Fibroblast of pulmonary artery (primary cell): ENCODE measurements around the gene SHE.

ENCODE experiments used
- DNase-seq: peaks from one replicate; pipeline ENCODE4 v3.0.0-alpha.2; 2010; ENCODE audit warnings: low read depth
- H3K4me3 ChIP-seq: replicated peaks from 2 replicates; pipeline ENCODE4 v1.5.1; 2011; ENCODE audit warnings: low read depth, mild to moderate bottlenecking, control low read depth, low read length, moderate library complexity
- CTCF ChIP-seq: IDR thresholded peaks from 2 replicates; pipeline ENCODE4 v1.5.1; 2011; ENCODE audit warnings: mild to moderate bottlenecking, control low read depth, low read length, inconsistent platforms; ENCODE audit errors: missing control alignments

Gene SHE

GRCh38 chr1:154497026-154497806 is 5.0 kb downstream of the SHE start:
- TF ChIP-seq CTCF = no peak
- H3K4me3 ChIP-seq = no peak overlapping the region
- DNase-seq = peak; percentile 25

DNA sequence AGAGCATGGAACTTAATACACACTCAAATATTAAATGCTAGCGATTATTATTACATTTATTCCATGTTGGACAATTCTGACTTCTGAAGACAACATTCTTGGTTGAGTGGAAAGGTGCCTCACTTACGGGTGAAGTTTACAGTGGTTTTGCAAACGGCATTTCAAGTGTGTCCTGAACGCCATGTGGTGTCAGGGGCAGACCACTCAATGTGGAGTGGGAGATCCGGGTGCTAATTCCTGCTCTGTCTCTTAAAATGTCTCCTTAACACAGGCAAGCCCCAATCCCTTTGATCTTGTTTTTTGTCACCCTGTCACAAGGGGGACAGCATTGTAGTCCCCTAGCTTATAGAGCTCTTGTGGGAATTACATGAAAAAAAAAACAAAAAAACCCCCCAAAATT is 5.8 kb downstream of the SHE start:
- TF ChIP-seq CTCF = no peak
- no peak overlapping the region for H3K4me3 ChIP-seq
- DNase-seq = no peak

- DNase-seq = no peak
- no peak overlapping the region for H3K4me3 ChIP-seq
- no peak for TF ChIP-seq CTCF
These were observed 6.5 kb downstream of the SHE start for GRCh38 chr1:154495496-154496273.

GRCh38 chr1:154493276-154493675 is 8.9 kb downstream of the SHE start:
- no peak overlapping the region for H3K4me3 ChIP-seq
- no peak for TF ChIP-seq CTCF
- DNase-seq = no peak

- no peak overlapping the region for H3K4me3 ChIP-seq
- TF ChIP-seq CTCF = no peak
- no peak for DNase-seq
These were observed 10.1 kb downstream of the SHE start for GRCh38 chr1:154492115-154492514.

DNA sequence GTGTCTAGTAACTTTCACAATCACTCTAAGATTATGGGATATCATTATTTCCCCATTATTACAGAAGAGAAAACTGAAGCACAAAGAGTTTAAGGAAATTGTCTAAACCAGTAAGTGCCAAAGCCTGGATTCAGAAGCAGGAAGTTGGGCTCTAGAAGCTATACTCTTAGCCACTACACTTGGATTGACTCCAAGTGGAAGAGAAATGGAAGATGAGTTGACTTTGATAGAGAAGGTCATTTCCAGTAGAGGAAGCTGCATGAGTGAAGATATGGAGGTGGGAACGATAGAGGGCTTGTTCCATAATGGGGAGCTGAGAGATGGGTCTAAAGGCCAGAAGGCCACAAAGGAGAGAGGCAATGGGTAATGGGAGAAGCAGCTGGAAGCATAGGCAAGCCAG is 11.9 kb downstream of the SHE start:
- TF ChIP-seq CTCF = no peak
- H3K4me3 ChIP-seq = no peak overlapping the region
- no peak for DNase-seq
